Heart left ventricle (tissue), 13 donors: ENCODE data around the gene TBC1D25.
A peak's percentile ranks its signal among the peaks of the same experiment; 100 is the strongest.

Source experiments
- CTCF ChIP-seq, 12 donors: fragments of 200-600 bp; sonication (generic) in 4 of 12; IDR thresholded peaks; one replicate each; pipeline versions ENCODE4 v1.5.0 to v1.8.0; 2018 to 2022; ENCODE audit warnings: antibody characterized with exemption in 12 of 12, mild to moderate bottlenecking in 5 of 12
- POLR2A ChIP-seq, 2 donors: fragments of 450-650 bp; IDR thresholded peaks; one replicate each; pipeline ENCODE4 v1.6.1; 2017; ENCODE audit warnings: antibody characterized with exemption in 2 of 2, mild to moderate bottlenecking in 2 of 2, moderate library complexity in 2 of 2
- donor health status: ischemic (EF 13 %, LVEDD 7.1; RV severe dilation, severe dysfunction).
- donor health status: DM: no; HTN: yes; CAD: no.
- donor health status: DM: no; HTN: no; CAD: no.
- donor health status: ischemic (EF 25% LVEDD 6.9; RV normal size, moderate dysfunction).
- donor health status: ischemic (EF 25% LVEDD 5.7; RV mildly dilated, moderate dysfunction).
- donor health status: ischemic (EF 35%, LVEDD 5.7; RV mildly dilated, moderate dysfunction).
- donor health status: nonischemic (EF 11% LVEDD 7.7; RV severe dilation, severe dysfunction).
- donor health status: DM: yes; HTN: yes; CAD: no.
- donor health status: PGD.
- donor health status: ischemic (EF 29% LVEDD 5.4; RV normal size, mild dysfunction).
- donor health status: nonischemic (EF 23%, LVEDD 6.1; RV moderate dilation, normal function).

- TF ChIP-seq CTCF (IDR thresholded peaks at IDR 0.05): no peak
- TF ChIP-seq POLR2A (IDR thresholded peaks at IDR 0.05): peak in 1 of 2 donors; percentile 49
Measured at GRCh38 chrX:48521353-48522243, 17.9 kb upstream of the TBC1D25 start, which contains the start of gene EBP.
